Left ventricle myocardium inferior (tissue), 1 donor: Measurements from ENCODE around the gene F13A1. TPM values are rescaled to one million over a fixed set of nuclear protein-coding genes. Genes with fewer than 3 reads are reported as not detected.

ENCODE experiments used
- DNase-seq: peaks from one replicate; pipeline ENCODE4 v3.0.0-alpha.2; 2020
- H3K27ac ChIP-seq: fragments of 200-600 bp; replicated peaks from 2 replicates; pipeline ENCODE4 v1.8.0; 2021
- H3K27me3 ChIP-seq: fragments of 200-600 bp; 2 replicates; pipeline ENCODE4 v1.8.0; 2021; ENCODE audit warnings: low read depth
- H3K36me3 ChIP-seq: fragments of 200-600 bp; 2 replicates; pipeline ENCODE4 v1.8.0; 2021
- H3K4me1 ChIP-seq: fragments of 200-600 bp; 2 replicates; pipeline ENCODE4 v1.8.0; 2021
- H3K4me3 ChIP-seq: fragments of 200-600 bp; 2 replicates; pipeline ENCODE4 v1.8.0; 2021; ENCODE audit warnings: mild to moderate bottlenecking, moderate library complexity
- H3K9me3 ChIP-seq: fragments of 200-600 bp; replicated peaks from 2 replicates; pipeline ENCODE4 v1.8.0; 2021
- intact Hi-C: fragments of 100-400 bp; cut with micrococcal nuclease; formaldehyde crosslinking; loops from one replicate; pipeline ENCODE4 v1.11.0; 2022
- total RNA-seq: library from RNA; stranded (reverse); fragmentation: NEBNext Ultra II Directional; extraction: Animal tissue kit (Norgen Biotek cat#: 25700); gene quantifications from one replicate; pipeline ENCODE4 v1.2.1, GENCODE V29; 2021
- TF ChIP-seq, protein P1 (sequence below): fragments of 200-600 bp; IDR thresholded peaks from 2 replicates; pipeline ENCODE4 v1.8.0; 2021; ENCODE audit warnings: antibody characterized with exemption, mild to moderate bottlenecking, borderline replicate concordance
- donor health status: DM: no; HTN: yes; CAD: no; lungs with severe emphysema.

F13A1 gene
- total RNA-seq, 1 donor from 2014 or later, result 93.1 TPM

DNA sequence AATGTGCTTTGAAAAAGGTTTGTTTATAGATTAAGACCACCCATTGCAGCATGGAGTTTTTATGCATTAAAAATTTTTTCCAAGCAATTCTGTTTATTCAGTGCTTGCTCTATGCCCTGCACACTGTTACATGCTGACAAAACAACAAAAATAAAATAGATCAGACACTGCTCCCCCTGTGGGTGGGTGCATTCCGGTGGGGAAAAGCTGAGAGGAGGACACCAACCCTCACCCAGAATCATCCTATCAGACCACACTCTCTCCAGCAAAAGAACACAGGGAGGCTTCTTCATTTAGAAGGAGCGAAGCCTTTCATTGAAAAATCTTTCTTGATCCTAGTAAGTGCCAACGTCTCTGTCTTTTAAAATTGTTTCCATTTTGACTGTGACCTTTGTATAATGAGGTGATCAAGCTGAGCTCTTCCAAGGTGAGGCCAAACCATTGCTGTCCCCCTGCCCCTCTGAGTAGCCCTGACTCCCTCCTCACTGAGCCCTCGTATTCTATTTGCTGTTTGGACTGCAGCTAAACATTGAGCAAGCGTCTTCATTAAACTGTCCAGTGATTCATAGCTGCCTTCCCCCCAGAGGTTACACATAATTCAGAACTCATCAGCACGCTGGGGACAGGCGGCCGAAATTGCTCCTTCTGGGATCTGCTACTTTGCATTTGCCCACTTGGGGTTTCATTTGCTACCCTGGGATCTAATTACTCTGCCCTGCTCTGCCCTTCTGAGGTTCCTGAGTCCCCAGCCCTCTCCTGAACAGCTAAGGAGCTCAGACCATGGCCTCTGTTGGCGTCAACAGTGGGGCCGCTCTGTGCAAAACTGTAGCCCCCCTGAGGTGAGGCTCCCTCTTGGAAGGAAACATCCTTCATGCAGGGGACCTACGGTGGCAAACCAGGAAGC, 102.4 kb downstream of the F13A1 start:
- DNase-seq, result no peak

DNA sequence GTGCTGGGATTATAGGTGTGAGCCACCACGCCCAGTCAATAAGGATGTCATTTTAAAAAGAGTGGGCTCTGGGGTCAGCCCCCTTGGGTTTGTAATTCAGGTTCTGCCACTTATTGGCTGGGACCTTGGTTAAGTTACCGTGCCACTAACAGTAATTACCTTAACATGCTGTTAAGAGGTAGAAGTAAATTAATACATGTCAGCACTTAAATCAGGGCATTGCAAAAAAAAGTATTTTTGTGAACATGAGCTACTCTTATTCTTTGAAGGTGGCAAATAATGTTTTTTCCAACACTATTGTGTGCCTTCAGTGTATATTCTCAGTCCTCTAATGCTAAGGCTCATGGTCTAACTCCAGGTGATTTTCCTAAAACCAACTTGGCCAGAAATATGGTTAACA, 109.5 kb downstream of the F13A1 start:
- Histone ChIP-seq H3K4me3 (no peak overlapping the region), H3K4me1 (no peaks in the 10 kb centered on the region), H3K27ac (no peak overlapping the region), H3K36me3 (no peaks in the 10 kb centered on the region), H3K9me3 (peaks cover 29% of the 10 kb centered on the region), H3K27me3 (no peaks in the 10 kb centered on the region)
- DNase-seq, result no peak
- intact Hi-C loops, result no loop called here
- TF ChIP-seq, protein P1, sequence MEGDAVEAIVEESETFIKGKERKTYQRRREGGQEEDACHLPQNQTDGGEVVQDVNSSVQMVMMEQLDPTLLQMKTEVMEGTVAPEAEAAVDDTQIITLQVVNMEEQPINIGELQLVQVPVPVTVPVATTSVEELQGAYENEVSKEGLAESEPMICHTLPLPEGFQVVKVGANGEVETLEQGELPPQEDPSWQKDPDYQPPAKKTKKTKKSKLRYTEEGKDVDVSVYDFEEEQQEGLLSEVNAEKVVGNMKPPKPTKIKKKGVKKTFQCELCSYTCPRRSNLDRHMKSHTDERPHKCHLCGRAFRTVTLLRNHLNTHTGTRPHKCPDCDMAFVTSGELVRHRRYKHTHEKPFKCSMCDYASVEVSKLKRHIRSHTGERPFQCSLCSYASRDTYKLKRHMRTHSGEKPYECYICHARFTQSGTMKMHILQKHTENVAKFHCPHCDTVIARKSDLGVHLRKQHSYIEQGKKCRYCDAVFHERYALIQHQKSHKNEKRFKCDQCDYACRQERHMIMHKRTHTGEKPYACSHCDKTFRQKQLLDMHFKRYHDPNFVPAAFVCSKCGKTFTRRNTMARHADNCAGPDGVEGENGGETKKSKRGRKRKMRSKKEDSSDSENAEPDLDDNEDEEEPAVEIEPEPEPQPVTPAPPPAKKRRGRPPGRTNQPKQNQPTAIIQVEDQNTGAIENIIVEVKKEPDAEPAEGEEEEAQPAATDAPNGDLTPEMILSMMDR, result no peak

More for the DNA sequence above, 102.4 kb downstream of the F13A1 start:
- H3K4me3 ChIP-seq, result no peak overlapping the region
- no peaks in the 10 kb centered on the region for H3K36me3 ChIP-seq
- H3K27me3 ChIP-seq, result peaks cover 6% of the 10 kb centered on the region
- intact Hi-C loops, result no loop called here
- H3K27ac ChIP-seq, result no peak overlapping the region
- no peaks in the 10 kb centered on the region for H3K9me3 ChIP-seq
- H3K4me1 ChIP-seq, result no peaks in the 10 kb centered on the region
- TF ChIP-seq, protein P1, result no peak

DNA sequence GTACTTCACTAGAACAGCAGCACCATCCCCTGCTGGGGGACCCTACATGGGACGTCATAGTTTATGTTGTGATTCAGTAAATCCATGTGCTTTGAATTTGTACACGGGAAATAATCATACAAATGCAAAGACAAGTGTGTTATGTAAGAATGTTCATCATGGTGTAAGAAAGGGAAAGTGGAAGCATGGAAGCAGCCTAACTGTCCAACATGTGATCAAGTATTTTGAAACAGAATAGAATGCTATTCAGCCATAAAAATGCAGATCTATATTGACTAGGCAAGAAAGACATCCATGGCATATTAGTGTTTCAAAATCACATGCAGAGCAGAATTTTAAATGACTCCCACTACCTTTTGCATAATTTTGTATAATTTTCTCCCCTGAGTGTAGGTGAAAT, 117.6 kb downstream of the F13A1 start:
- DNase-seq, result no peak
- Histone ChIP-seq H3K36me3 (no peaks in the 10 kb centered on the region), H3K4me1 (no peaks in the 10 kb centered on the region), H3K9me3 (peaks cover 4% of the 10 kb centered on the region), H3K4me3 (no peak overlapping the region), H3K27me3 (peaks cover 11% of the 10 kb centered on the region), H3K27ac (no peak overlapping the region)
- intact Hi-C loops, result no loop called here
- TF ChIP-seq, protein P1, result no peak

DNA sequence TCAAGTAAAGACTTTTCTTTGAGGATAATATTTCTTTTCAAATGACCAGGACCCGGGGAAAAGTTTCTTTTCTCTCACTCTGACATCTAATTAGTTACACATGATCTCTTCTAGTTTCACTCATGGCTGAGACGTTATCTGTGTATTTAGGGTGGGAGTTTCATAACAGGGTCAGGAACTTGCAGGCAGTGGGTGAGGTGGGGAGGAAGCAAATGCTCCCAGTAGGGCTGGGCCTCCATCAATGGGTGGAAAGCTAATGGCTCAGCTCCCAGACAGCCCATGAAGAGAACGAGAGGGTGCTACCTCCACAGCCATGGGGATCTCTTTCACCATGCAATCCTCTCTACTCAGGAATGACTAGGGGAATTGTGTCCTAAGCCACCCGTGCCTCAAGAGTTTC, 119.3 kb downstream of the F13A1 start:
- no peak overlapping the region for H3K4me3 ChIP-seq
- no peaks in the 10 kb centered on the region for H3K4me1 ChIP-seq
- TF ChIP-seq, protein P1, result no peak
- H3K27me3 ChIP-seq, result peaks cover 18% of the 10 kb centered on the region
- intact Hi-C loops, result no loop called here
- no peaks in the 10 kb centered on the region for H3K9me3 ChIP-seq
- no peak for DNase-seq
- H3K27ac ChIP-seq, result no peak overlapping the region
- H3K36me3 ChIP-seq, result no peaks in the 10 kb centered on the region

DNA sequence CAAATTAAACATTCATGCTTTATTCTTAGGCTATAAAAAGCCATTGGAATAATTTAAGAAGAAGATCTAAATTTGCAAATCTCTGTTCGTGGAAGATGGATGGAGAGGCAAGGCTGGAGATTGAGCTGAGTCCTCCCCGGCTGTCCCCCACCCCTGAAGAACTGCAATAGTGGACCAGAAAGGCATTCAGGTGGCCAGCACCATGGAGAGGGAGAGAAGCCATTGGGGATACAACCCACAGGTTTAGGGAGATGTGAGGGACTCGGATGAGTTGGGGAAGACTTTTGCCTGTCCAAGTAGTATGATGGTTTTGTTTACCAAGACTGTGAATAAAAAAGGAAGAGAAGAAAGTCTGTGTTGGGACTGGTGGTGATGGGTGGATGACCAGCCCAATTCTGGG, 120.8 kb downstream of the F13A1 start:
- Histone ChIP-seq H3K27me3 (peaks cover 20% of the 10 kb centered on the region), H3K4me1 (no peaks in the 10 kb centered on the region), H3K36me3 (no peaks in the 10 kb centered on the region), H3K27ac (no peak overlapping the region), H3K4me3 (no peak overlapping the region), H3K9me3 (no peaks in the 10 kb centered on the region)
- no peak for DNase-seq
- TF ChIP-seq, protein P1, result no peak
- intact Hi-C loops, result no loop called here
